BLaER1 (cell line): ENCODE measurements around the gene RFTN1.

Experiments used
- H3K27ac ChIP-seq: shearing (Covaris generic); formaldehyde crosslinking; 2 replicates; pipeline ENCODE4 v1.8.1; 2022
- H3K27me3 ChIP-seq: shearing (Covaris generic); formaldehyde crosslinking; 2 replicates; pipeline ENCODE4 v1.8.1; 2022
- H3K36me3 ChIP-seq: shearing (Covaris generic); formaldehyde crosslinking; 2 replicates; pipeline ENCODE4 v1.8.1; 2022
- H3K4me1 ChIP-seq: shearing (Covaris generic); formaldehyde crosslinking; 2 replicates; pipeline ENCODE4 v1.8.1; 2022
- H3K4me2 ChIP-seq: shearing (Covaris generic); formaldehyde crosslinking; 2 replicates; pipeline ENCODE4 v1.8.1; 2022
- H3K4me3 ChIP-seq: shearing (Covaris generic); formaldehyde crosslinking; 2 replicates; pipeline ENCODE4 v1.8.1; 2022
- H3K9ac ChIP-seq: shearing (Covaris generic); formaldehyde crosslinking; 2 replicates; pipeline ENCODE4 v1.8.1; 2022
- H3K9me3 ChIP-seq: shearing (Covaris generic); formaldehyde crosslinking; 2 replicates; pipeline ENCODE4 v1.8.1; 2022
- H4K20me1 ChIP-seq: shearing (Covaris generic); formaldehyde crosslinking; 2 replicates; pipeline ENCODE4 v1.8.1; 2022
- Cebpa-rat ChIP-seq: shearing (Covaris generic); IDR thresholded peaks from 2 replicates; pipeline ENCODE4 v1.8.1; 2022

Gene RFTN1

GRCh38 chr3:16372362-16373292 is 140.9 kb downstream of the RFTN1 start:
- TF ChIP-seq Cebpa-rat, result no peak
- H4K20me1 ChIP-seq, result peaks cover 72% of the 10 kb centered on the region; the same call in 1 of the 2 replicates
- H3K4me1 ChIP-seq, result peaks cover 72% of the 10 kb centered on the region
- peak overlapping the region; percentile 87 for H3K4me2 ChIP-seq
- H3K9ac ChIP-seq, result no peak overlapping the region
- no peaks in the 10 kb centered on the region for H3K9me3 ChIP-seq
- H3K27ac ChIP-seq, result 0 out of 2 replicates have a peak overlapping the region, but pooled peaks have one; percentile 30
- H3K27me3 ChIP-seq, result no peaks in the 10 kb centered on the region; the same call in 1 of the 2 replicates
- H3K36me3 ChIP-seq, result peaks cover 67% of the 10 kb centered on the region
- no peak overlapping the region for H3K4me3 ChIP-seq

- Histone ChIP-seq H3K9me3 (no peaks in the 10 kb centered on the region), H3K4me2 (peak overlapping the region; percentile 87), H3K4me3 (no peak overlapping the region), H3K27ac (peak overlapping the region; percentile 30; the same call in 1 of the 2 replicates), H4K20me1 (peaks cover 58% of the 10 kb centered on the region; the same call in 1 of the 2 replicates), H3K9ac (no peak overlapping the region), H3K4me1 (peaks cover 62% of the 10 kb centered on the region), H3K36me3 (peaks cover 79% of the 10 kb centered on the region), H3K27me3 (no peaks in the 10 kb centered on the region; the same call in 1 of the 2 replicates)
- TF ChIP-seq Cebpa-rat, result no peak
Observed at GRCh38 chr3:16370872-16371740, 142.4 kb downstream of the RFTN1 start.

- H3K36me3 ChIP-seq, result peaks cover 79% of the 10 kb centered on the region
- H3K27me3 ChIP-seq, result no peaks in the 10 kb centered on the region; the same call in 1 of the 2 replicates
- no peaks in the 10 kb centered on the region for H3K9me3 ChIP-seq
- no peak overlapping the region for H3K27ac ChIP-seq
- peaks cover 55% of the 10 kb centered on the region; the same call in 1 of the 2 replicates for H4K20me1 ChIP-seq
- H3K4me2 ChIP-seq, result 0 out of 2 replicates have a peak overlapping the region, but pooled peaks have one; percentile 87
- no peak for TF ChIP-seq Cebpa-rat
- peaks cover 62% of the 10 kb centered on the region for H3K4me1 ChIP-seq
- H3K9ac ChIP-seq, result no peak overlapping the region
- no peak overlapping the region for H3K4me3 ChIP-seq
Observed at GRCh38 chr3:16370503-16370871, 143.0 kb downstream of the RFTN1 start.

GRCh38 chr3:16369885-16370284 is 143.6 kb downstream of the RFTN1 start:
- Histone ChIP-seq H3K4me3 (no peak overlapping the region), H3K36me3 (peaks cover 85% of the 10 kb centered on the region), H3K27me3 (no peaks in the 10 kb centered on the region; the same call in 1 of the 2 replicates), H3K9ac (no peak overlapping the region), H3K27ac (no peak overlapping the region), H4K20me1 (peaks cover 49% of the 10 kb centered on the region; the same call in 1 of the 2 replicates), H3K4me1 (peaks cover 61% of the 10 kb centered on the region), H3K4me2 (no peak overlapping the region), H3K9me3 (no peaks in the 10 kb centered on the region)
- TF ChIP-seq Cebpa-rat, result no peak

GRCh38 chr3:16369276-16369675 is 144.2 kb downstream of the RFTN1 start:
- Histone ChIP-seq H3K27me3 (no peaks in the 10 kb centered on the region; the same call in 1 of the 2 replicates), H3K9me3 (no peaks in the 10 kb centered on the region), H3K4me3 (no peak overlapping the region), H4K20me1 (peaks cover 43% of the 10 kb centered on the region; the same call in 1 of the 2 replicates), H3K36me3 (peaks cover 87% of the 10 kb centered on the region), H3K27ac (no peak overlapping the region), H3K9ac (no peak overlapping the region), H3K4me2 (no peak overlapping the region), H3K4me1 (peaks cover 55% of the 10 kb centered on the region)
- TF ChIP-seq Cebpa-rat, result no peak

- peaks cover 97% of the 10 kb centered on the region for H3K36me3 ChIP-seq
- no peaks in the 10 kb centered on the region; the same call in 1 of the 2 replicates for H3K27me3 ChIP-seq
- H3K4me1 ChIP-seq, result peaks cover 28% of the 10 kb centered on the region
- H3K27ac ChIP-seq, result 0 out of 2 replicates have a peak overlapping the region, but pooled peaks have one; percentile 35
- H3K4me3 ChIP-seq, result no peak overlapping the region
- no peak for TF ChIP-seq Cebpa-rat
- no peak overlapping the region for H3K4me2 ChIP-seq
- peaks cover 24% of the 10 kb centered on the region; the same call in 1 of the 2 replicates for H4K20me1 ChIP-seq
- H3K9ac ChIP-seq, result no peak overlapping the region
- no peaks in the 10 kb centered on the region for H3K9me3 ChIP-seq
Observed at GRCh38 chr3:16366581-16366980, 146.9 kb downstream of the RFTN1 start.

- Histone ChIP-seq H4K20me1 (peaks cover 17% of the 10 kb centered on the region; the same call in 1 of the 2 replicates), H3K9ac (no peak overlapping the region), H3K4me2 (peak overlapping the region; percentile 31; the same call in 1 of the 2 replicates), H3K4me1 (peaks cover 19% of the 10 kb centered on the region), H3K9me3 (no peaks in the 10 kb centered on the region), H3K36me3 (peaks cover 96% of the 10 kb centered on the region), H3K4me3 (no peak overlapping the region), H3K27ac (0 out of 2 replicates have a peak overlapping the region, but pooled peaks have one; percentile 35), H3K27me3 (no peaks in the 10 kb centered on the region; the same call in 1 of the 2 replicates)
- no peak for TF ChIP-seq Cebpa-rat
Observed at GRCh38 chr3:16365491-16366128, 147.9 kb downstream of the RFTN1 start.

- Histone ChIP-seq H4K20me1 (peaks cover 15% of the 10 kb centered on the region; the same call in 1 of the 2 replicates), H3K36me3 (peaks cover 94% of the 10 kb centered on the region), H3K9me3 (no peaks in the 10 kb centered on the region), H3K4me3 (no peak overlapping the region), H3K27ac (no peak overlapping the region), H3K4me1 (peaks cover 22% of the 10 kb centered on the region), H3K9ac (no peak overlapping the region), H3K4me2 (no peak overlapping the region), H3K27me3 (no peaks in the 10 kb centered on the region; the same call in 1 of the 2 replicates)
- no peak for TF ChIP-seq Cebpa-rat
Observed at GRCh38 chr3:16364963-16365362, 148.5 kb downstream of the RFTN1 start.

GRCh38 chr3:16364323-16364722 is 149.2 kb downstream of the RFTN1 start:
- H3K9ac ChIP-seq, result no peak overlapping the region
- TF ChIP-seq Cebpa-rat, result no peak
- peaks cover 28% of the 10 kb centered on the region for H3K4me1 ChIP-seq
- no peaks in the 10 kb centered on the region for H3K9me3 ChIP-seq
- H3K4me3 ChIP-seq, result no peak overlapping the region
- H3K27me3 ChIP-seq, result no peaks in the 10 kb centered on the region; the same call in 1 of the 2 replicates
- H3K36me3 ChIP-seq, result peaks cover 87% of the 10 kb centered on the region
- H3K27ac ChIP-seq, result no peak overlapping the region
- no peak overlapping the region for H3K4me2 ChIP-seq
- H4K20me1 ChIP-seq, result peaks cover 15% of the 10 kb centered on the region; the same call in 1 of the 2 replicates
